Nucleus accumbens (tissue), 56 donors: ENCODE data around the gene FKBP2.

Experiments
- DNase-seq, 56 donors: peaks; one replicate each; lab custom pipeline; 2025; lab: John Stamatoyannopoulos, UW

Gene FKBP2

DNA sequence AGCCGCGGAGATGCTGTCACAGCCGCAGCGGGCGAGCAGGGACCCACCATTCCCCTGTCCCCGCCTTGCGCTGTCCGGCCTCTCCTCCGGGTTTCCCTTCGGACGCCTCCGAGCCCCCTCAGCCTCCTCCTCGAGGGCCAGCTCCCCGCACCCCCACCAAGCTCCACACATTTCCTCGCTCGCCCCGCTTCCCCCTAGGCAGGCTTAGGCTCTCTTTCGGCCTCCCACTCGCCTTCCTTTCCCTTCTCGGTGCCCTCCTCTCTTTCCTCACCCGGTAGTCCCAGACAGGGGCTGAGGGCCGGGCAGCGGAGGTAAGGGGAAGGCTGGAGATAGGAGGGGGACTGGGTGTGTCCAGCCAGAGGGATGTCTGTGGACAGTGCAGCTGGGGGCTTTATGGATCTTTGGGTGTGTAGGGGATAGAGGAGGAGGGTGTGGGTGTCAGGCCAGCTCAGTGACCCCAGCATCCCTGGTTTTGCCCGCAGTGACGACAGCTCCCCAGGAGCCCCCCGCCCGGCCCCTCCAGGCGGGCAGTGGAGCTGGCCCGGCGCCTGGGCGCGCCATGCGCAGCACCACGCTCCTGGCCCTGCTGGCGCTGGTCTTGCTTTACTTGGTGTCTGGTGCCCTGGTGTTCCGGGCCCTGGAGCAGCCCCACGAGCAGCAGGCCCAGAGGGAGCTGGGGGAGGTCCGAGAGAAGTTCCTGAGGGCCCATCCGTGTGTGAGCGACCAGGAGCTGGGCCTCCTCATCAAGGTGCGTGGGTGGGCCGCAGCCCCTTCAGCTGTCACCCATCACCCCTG, 51.8 kb downstream of the FKBP2 start:
- DNase-seq: peak in 1 of 56 donors; percentile 11
